ENCODE measurements around the gene GAB1.

Gene GAB1

DNA sequence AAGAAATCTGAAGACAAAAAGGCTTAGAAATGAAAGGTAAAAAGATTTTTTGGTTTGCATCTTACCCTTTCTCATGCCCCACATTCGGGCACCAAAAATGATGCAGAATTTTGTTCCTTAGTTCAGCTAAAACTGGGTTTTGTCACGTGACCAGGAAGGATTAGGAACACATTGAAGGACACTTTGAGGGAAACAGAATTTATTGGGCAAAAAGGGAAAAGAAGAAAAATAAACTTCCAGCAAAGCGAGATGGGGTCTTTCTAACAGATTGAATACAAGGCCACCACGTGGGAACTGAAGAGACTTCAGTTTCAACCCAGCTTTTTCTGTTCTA is 95.5 kb downstream of the GAB1 start:
- DNase-seq (ENCODE audit: low spot score in 2 of 2) (no peak), ATAC-seq (no peak)
- H3K4me3 Mint-ChIP-seq: no peak overlapping the region
- H3K4me1 Mint-ChIP-seq: no peaks in the 10 kb centered on the region
- H3K27ac Mint-ChIP-seq: no peak overlapping the region
- H3K9me3 Mint-ChIP-seq: no peaks in the 10 kb centered on the region
- H3K36me3 Mint-ChIP-seq: no peaks in the 10 kb centered on the region

DNA sequence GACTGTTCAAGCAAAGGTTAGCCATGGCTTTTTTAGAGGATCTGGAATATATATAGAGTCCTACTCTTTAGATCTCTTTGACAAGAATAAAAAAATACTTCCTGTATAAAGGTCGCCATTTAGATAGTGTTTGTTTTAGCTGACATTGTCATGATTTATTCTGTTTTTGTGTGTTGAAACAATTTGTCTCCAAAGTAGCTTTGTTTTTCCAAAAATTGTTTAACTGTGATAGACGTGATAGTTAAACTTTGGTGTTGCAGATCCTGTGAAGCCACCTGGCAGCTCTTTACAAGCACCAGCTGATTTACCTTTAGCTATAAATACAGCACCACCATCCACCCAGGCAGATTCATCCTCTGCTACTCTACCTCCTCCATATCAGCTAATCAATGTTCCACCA is 96.6 kb downstream of the GAB1 start:
- H3K27ac Mint-ChIP-seq: no peak overlapping the region
- H3K9me3 Mint-ChIP-seq: no peaks in the 10 kb centered on the region
- H3K4me3 Mint-ChIP-seq: no peak overlapping the region
- no peaks in the 10 kb centered on the region for H3K36me3 Mint-ChIP-seq
- no peak for DNase-seq (ENCODE audit: low spot score in 2 of 2)
- no peaks in the 10 kb centered on the region for H3K4me1 Mint-ChIP-seq
- ATAC-seq: no peak

DNA sequence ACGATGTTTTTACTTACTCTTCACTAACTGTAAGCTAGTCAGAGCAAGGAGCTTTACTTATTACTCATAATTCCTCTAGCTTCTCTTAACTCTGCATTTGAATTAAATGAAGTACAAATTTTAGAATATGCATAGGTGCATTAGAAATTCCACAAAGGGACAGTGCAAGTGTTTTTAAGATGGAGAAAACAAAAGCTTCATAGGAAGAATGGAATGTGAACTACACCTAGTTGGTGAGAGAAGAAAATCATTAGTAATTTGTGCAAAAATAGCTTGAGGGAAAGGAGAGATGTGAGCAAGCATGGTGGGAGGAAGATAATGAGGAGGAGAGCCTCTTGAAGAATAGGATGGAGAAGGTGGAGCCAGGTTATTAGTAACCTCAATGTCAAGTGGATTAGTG is 99.3 kb downstream of the GAB1 start:
- Mint-ChIP-seq H3K9me3 (no peaks in the 10 kb centered on the region), H3K36me3 (no peaks in the 10 kb centered on the region), H3K4me1 (no peaks in the 10 kb centered on the region), H3K4me3 (no peak overlapping the region), H3K27ac (no peak overlapping the region)
- ATAC-seq: no peak
- no peak for DNase-seq (ENCODE audit: low spot score in 2 of 2)

DNA sequence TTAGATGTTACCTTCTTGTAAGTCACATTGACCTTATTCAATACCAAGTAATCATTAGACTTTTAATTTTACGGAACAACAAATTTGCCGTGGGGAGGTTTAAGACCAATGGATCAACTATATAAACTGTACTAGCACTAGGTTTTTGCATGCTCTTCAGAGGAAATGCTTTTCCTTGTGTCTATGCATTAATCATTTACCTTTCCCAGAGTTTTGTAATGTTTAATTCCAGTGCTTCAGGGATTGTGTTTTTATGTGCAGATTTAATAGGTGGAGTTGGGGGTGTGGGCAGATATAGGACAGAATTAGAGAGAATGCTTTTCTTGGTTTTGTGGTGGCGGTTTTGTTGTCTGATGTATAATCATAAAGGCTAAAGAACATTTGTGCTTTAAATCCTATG is 100.8 kb downstream of the GAB1 start:
- ATAC-seq: no peak
- H3K4me1 Mint-ChIP-seq: no peaks in the 10 kb centered on the region
- no peak overlapping the region for H3K27ac Mint-ChIP-seq
- no peaks in the 10 kb centered on the region for H3K9me3 Mint-ChIP-seq
- no peak overlapping the region for H3K4me3 Mint-ChIP-seq
- no peaks in the 10 kb centered on the region for H3K36me3 Mint-ChIP-seq
- no peak for DNase-seq (ENCODE audit: low spot score in 2 of 2)

DNA sequence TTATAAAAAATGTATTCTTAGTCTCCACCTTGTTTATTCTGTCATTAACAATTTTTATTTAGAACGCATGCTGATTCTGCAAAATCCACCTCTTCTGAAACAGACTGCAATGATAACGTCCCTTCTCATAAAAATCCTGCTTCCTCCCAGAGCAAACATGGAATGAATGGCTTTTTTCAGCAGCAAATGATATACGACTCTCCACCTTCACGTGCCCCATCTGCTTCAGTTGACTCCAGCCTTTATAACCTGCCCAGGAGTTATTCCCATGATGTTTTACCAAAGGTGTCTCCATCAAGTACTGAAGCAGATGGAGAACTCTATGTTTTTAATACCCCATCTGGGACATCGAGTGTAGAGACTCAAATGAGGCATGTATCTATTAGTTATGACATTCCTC is 101.3 kb downstream of the GAB1 start:
- H3K4me3 Mint-ChIP-seq: no peak overlapping the region
- no peak overlapping the region for H3K27ac Mint-ChIP-seq
- H3K4me1 Mint-ChIP-seq: no peaks in the 10 kb centered on the region
- H3K36me3 Mint-ChIP-seq: no peaks in the 10 kb centered on the region
- no peaks in the 10 kb centered on the region for H3K9me3 Mint-ChIP-seq
- no peak for ATAC-seq
- no peak for DNase-seq (ENCODE audit: low spot score in 2 of 2)

DNA sequence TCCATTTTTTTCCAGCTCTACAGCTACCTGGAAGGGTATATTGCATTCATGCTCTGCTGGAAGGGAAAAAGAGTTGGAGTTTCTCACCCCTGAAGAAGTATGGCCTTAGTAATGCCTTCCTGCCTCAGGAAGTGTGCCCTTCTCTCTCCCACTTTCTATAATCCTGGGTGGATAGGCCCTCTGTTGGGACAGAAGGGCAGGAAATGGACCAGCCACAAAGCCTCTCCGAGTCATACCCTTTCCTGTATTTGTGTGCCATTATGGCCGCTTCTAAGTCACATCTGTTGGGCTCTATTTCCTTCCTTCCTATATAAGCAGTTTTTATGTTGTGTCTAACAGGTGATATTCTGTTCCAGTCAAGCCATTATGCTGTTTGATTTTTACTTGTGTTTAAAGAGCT is 102.0 kb downstream of the GAB1 start:
- H3K27ac Mint-ChIP-seq: no peak overlapping the region
- no peaks in the 10 kb centered on the region for H3K36me3 Mint-ChIP-seq
- DNase-seq (ENCODE audit: low spot score in 2 of 2) (no peak), ATAC-seq (no peak)
- H3K4me1 Mint-ChIP-seq: no peaks in the 10 kb centered on the region
- no peak overlapping the region for H3K4me3 Mint-ChIP-seq
- H3K9me3 Mint-ChIP-seq: no peaks in the 10 kb centered on the region

DNA sequence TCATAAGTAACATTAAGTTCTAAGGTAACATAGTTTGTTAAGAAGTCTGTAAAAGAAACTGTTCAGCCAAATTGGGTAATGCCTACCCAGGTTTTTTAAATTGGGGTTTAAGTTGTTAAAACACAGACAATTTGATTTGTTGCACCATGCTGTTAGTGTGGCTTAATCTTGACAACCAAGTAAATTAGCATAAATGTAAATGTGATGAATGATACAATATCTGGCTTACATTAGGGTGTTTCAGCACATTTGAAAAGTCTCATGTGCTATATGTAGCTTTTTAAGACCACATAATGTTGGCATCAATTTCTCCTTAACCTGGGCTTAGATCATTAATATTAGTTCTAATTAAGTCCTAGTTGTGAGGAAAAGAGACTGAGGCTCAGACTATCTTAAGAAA is 104.4 kb downstream of the GAB1 start:
- Mint-ChIP-seq H3K4me1 (no peaks in the 10 kb centered on the region), H3K36me3 (no peaks in the 10 kb centered on the region), H3K4me3 (no peak overlapping the region), H3K9me3 (no peaks in the 10 kb centered on the region), H3K27ac (no peak overlapping the region)
- DNase-seq (ENCODE audit: low spot score in 2 of 2): no peak
- no peak for ATAC-seq

DNA sequence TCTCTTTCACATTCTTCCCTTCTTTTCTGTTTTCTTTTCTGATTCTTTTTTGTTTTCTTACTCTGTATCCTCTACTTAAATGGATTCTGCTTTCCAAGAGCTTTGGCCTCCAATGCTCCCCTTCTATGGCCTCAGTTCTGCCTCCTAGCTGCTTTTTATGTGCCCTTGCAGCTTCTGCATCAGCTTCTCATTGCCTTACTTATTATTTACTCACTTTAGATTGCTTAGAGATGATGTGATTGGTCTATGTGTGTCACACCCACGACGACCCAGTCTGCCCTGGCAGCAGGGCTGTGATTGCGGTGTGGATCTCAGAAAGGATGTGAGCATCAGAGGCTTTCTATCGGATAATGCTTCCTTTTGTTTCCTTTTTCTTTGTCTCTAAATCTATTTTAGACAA is 105.0 kb downstream of the GAB1 start:
- ATAC-seq (no peak), DNase-seq (ENCODE audit: low spot score in 2 of 2) (no peak)
- Mint-ChIP-seq H3K9me3 (no peaks in the 10 kb centered on the region), H3K4me1 (no peaks in the 10 kb centered on the region), H3K36me3 (no peaks in the 10 kb centered on the region), H3K4me3 (no peak overlapping the region), H3K27ac (no peak overlapping the region)

DNA sequence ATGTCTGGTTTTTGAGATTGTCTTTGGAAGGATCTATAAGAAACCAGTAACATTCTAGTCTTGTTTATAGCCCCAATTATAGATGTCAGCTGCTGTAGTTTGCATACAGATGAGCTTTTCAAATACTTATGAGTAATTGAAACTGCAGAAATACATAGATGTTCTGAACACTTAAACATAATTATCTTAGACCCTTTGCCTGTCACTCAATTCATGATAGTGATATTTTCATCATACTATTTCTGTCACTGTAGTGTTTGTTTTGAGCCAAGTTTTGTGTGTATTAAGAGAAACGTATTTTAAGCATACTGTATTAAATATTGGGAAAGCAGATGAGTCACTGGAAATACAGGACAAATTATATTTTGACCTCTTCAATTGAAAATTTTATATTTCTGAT is 107.1 kb downstream of the GAB1 start:
- no peak for ATAC-seq
- no peak overlapping the region for H3K4me3 Mint-ChIP-seq

DNA sequence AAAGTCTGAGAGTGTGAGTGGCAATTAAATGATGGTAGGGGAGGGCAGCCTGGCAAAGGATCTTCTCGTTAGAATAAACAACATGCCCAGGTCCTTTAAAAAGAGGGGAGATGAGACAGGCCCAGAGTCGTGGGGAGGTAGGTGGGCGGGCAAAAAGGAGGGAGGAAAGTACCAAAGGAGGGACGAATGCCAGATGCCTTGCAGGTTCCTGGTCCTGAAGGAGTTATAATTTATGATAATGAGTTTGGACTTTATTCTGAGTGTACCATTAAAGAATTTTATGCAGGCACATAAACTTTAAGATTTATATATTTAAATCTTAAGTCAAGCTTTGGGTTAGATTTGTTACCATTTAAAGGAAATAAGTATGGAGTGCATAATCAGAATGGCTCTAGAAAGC is 114.5 kb downstream of the GAB1 start:
- no peaks in the 10 kb centered on the region for H3K9me3 Mint-ChIP-seq
- H3K4me3 Mint-ChIP-seq: no peak overlapping the region
- H3K27ac Mint-ChIP-seq: no peak overlapping the region
- no peak for ATAC-seq
- no peaks in the 10 kb centered on the region for H3K36me3 Mint-ChIP-seq
- H3K4me1 Mint-ChIP-seq: no peaks in the 10 kb centered on the region
- no peak for DNase-seq (ENCODE audit: low spot score in 2 of 2)

More for the DNA sequence above, 107.1 kb downstream of the GAB1 start:
- no peak for DNase-seq (ENCODE audit: low spot score in 2 of 2)
- Mint-ChIP-seq H3K36me3 (no peaks in the 10 kb centered on the region), H3K27ac (no peak overlapping the region), H3K9me3 (no peaks in the 10 kb centered on the region), H3K4me1 (no peaks in the 10 kb centered on the region)

DNA sequence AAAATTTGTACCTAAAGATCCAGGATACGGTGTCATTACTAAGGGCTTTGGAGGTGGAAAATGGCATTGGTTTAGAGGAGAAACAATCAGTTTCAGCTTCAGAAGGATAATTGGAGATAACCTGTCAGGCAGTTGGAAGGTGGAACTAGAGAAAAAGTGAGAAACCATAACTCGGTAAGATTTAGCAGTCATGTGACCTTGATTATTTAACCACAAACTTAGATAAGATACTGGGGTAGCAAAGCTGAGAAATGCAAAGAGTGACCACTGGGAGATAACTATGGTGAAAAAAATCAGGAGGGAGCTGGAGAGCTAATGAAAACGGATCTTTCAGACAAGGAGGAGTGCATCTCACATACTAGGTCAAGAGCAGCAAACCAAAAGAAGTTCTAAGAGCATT is 118.5 kb downstream of the GAB1 start:
- H3K4me1 Mint-ChIP-seq: no peaks in the 10 kb centered on the region
- no peak overlapping the region for H3K27ac Mint-ChIP-seq
- no peak for ATAC-seq
- no peak overlapping the region for H3K4me3 Mint-ChIP-seq
- H3K36me3 Mint-ChIP-seq: no peaks in the 10 kb centered on the region
- no peak for DNase-seq (ENCODE audit: low spot score in 2 of 2)
- no peaks in the 10 kb centered on the region for H3K9me3 Mint-ChIP-seq

DNA sequence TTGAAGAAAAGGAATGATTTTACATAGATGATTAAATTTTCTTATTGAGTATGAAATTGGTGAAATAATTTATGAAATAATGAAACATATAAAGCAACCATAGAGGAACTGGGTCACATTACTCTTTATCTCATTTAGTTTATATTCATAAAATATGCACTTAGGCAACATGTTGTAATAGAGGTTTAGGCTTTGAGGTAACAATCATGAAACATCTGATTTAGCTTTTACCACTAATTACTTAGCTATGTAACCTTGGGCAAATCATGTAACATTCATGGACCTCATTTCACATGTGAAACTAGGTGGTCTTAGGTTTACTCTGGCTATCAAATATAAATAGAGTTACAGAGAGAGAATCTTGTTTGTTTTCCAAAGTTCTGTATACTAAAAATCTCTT is 122.3 kb downstream of the GAB1 start:
- Mint-ChIP-seq H3K9me3 (no peaks in the 10 kb centered on the region), H3K4me3 (no peak overlapping the region), H3K36me3 (no peaks in the 10 kb centered on the region), H3K27ac (no peak overlapping the region), H3K4me1 (no peaks in the 10 kb centered on the region)
- ATAC-seq (no peak), DNase-seq (ENCODE audit: low spot score in 2 of 2) (no peak)

DNA sequence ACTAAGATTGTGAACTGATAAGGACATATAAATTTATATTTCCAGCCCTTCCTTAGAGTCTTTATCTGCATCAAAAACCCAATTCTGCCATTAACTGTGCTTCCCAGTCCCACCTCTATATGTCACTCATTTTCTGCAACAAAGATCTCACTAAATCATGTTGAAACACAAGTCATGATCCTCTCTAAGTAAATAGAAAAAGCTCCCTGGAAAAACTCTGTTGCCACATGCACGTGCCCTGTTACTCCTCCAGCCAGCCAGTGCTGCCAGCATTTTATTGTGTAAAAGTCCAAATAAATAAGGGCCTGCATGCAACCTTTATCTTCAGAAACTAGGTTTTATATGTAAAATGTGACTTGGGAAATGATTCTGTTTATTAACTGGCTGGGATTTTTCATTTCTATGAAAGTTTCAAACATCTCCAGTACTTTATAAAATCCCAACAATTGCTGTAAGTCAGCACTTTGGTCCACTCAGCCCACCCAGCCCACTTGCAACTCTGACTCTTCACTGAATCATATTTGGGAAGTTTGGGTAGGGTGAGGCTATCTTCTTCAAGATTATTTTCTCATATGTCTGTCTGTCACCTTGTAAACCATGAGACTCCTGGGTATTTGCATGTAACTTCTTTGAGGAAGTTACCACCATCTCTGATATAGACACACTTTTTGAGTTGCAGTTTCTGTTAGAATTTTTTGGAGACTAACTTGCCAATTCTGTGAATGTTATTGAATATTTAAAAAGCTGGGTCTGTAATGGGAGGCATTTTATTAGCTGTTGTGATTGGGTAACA is 136.9 kb downstream of the GAB1 start:
- no peak overlapping the region for H3K4me3 Mint-ChIP-seq
- no peak overlapping the region for H3K27ac Mint-ChIP-seq
- no peaks in the 10 kb centered on the region for H3K36me3 Mint-ChIP-seq
- no peaks in the 10 kb centered on the region for H3K9me3 Mint-ChIP-seq
- no peak for ATAC-seq
- no peaks in the 10 kb centered on the region for H3K4me1 Mint-ChIP-seq
- DNase-seq (ENCODE audit: low spot score in 2 of 2): no peak

DNA sequence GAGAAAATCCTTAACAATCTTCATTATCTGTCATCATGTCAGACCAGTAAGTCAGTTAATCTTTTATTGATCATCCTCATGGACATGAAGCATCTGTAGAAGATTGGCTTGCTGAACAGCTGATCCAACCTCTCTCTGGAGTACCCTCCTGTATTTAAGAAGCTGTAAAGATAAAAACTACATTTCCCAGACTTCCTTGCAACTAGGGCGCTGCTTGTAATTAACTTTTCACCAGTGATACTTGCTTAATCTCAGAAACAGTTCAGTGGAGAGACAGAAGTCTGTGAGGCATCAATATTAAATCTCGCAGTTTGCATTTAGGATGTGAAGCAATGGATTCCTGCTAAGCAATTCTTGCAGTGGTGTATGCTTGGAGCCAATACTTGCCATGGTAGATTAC is 140.8 kb downstream of the GAB1 start:
- Mint-ChIP-seq H3K4me3 (no peak overlapping the region), H3K27ac (no peak overlapping the region), H3K4me1 (no peaks in the 10 kb centered on the region), H3K9me3 (no peaks in the 10 kb centered on the region), H3K36me3 (no peaks in the 10 kb centered on the region)
- ATAC-seq (no peak), DNase-seq (ENCODE audit: low spot score in 2 of 2) (no peak)

DNA sequence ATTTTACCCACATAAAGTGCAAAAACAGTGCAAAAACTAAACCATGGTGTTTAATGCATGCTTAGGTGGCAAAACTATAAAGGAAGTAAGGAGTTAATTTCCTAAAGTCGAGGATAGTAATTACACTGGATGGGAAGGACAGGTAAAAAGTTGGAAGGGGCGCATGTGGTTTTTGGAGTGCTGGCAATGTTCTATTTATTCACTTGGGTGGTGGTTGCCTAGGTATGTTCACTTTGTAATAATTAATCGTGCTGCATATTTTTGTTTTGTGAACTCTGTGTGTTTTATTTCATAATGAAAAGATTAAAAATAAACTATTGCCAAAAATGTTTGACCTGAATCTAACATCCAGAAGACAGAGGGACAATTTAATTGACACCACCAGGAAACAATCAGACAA is 144.7 kb downstream of the GAB1 start:
- Mint-ChIP-seq H3K27ac (no peak overlapping the region), H3K4me1 (no peaks in the 10 kb centered on the region), H3K9me3 (no peaks in the 10 kb centered on the region), H3K4me3 (no peak overlapping the region), H3K36me3 (no peaks in the 10 kb centered on the region)
- ATAC-seq (no peak), DNase-seq (ENCODE audit: low spot score in 2 of 2) (no peak)

DNA sequence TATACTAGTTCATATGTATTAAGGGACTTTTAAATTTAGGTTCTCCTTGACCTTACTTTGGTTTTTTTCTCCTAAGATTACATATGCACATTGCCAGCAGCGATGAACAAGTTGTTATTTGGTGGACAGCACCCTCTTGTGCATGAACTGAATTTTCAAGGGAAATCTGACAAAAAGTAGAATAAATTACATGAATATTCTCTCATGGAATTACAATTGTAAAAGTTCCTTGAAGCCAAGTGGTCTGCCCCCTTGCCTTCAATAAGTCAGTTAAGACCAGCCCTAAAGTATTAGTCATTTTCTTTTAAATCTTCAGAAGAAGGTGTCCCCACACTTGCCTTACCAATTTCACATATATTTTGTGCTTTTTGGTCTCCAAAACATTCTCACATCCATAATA is 146.2 kb downstream of the GAB1 start:
- no peak for ATAC-seq
- Mint-ChIP-seq H3K4me3 (no peak overlapping the region), H3K36me3 (no peaks in the 10 kb centered on the region), H3K27ac (no peak overlapping the region), H3K4me1 (no peaks in the 10 kb centered on the region), H3K9me3 (no peaks in the 10 kb centered on the region)
- no peak for DNase-seq (ENCODE audit: low spot score in 2 of 2)

DNA sequence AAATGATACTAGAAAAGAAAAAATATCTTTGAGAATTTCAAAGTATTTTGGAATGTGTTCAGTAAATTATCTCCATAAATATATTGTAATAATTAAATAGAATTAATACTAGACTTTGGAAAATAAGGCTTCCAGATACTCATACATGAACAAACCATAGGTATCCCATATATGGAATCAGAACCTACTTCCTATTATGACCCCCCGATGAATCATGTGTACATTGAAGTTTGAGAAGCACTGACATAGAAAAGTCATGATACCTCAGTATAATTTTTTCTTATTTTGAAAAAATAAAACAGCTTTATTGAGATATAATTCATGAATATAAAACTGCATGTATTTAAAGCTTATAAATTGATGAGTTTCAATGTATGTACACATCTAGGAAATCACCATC is 149.6 kb downstream of the GAB1 start:
- no peak for ATAC-seq
- Mint-ChIP-seq H3K27ac (no peak overlapping the region), H3K9me3 (no peaks in the 10 kb centered on the region), H3K4me1 (no peaks in the 10 kb centered on the region), H3K4me3 (no peak overlapping the region), H3K36me3 (no peaks in the 10 kb centered on the region)
- no peak for DNase-seq (ENCODE audit: low spot score in 2 of 2)

Data from stimulated activated effector memory CD8-positive, alpha-beta T cell treated with anti-CD3 and anti-CD28 coated beads, Interleukin-12 subunit alpha, Interleukin-12 subunit beta, amount 100 ng/mL, for 72 hours (primary cell).